ENCODE measurements around the gene CDK14.

CDK14 gene

DNA sequence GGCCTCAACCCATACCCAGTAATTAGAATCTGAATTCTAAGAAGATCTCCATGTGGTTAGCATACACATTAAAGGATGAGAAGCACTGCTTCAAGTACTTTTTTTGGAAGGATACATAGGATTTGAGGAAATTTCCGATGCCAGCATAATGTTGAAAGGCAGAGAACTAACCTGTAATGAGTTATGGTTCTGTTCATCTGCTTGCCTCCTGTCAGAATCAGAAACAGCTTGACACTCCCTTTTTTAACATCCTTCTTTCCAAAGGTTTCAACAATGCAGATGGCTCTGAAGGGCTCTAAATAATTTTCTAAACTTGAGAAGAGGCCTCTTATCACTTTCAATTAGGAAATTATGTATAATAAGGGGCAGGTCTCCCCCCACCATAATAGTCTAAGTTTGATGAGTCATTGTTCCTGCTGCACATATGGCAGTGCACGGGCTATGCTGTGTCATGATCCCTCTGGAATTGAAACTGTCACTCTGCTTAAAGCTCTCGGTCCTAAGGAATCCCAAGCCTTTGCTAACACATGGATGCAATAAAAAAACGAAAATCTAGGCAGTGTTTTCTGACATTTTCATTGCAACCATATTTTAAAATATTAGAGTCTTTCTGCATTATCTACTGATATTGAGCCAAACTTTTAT lies 376.9 kb downstream of the CDK14 start:
- no peak for DNase-seq

DNA sequence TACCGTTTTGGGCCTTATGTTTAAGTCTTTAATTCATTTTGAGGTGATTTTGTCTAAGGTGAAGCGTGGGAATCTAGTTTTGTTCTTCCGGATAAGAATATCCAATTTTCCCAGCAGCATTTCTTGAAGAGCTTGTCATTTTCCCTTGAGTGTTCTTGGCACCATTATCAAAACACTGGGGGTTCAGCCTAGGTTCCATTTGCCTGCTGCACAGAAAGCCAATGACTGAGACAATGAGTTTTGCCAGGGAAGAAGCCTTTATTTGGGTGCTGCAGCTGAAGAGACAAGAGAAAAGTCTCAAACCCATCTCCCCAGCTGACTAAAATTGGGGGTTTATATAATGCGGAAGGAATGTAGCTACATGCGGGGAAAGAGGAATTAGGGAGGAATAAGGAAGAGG lies 380.9 kb downstream of the CDK14 start:
- DNase-seq, result no peak

- no peak for DNase-seq
Measured at GRCh38 chr7:90980545-90980944, 384.4 kb downstream of the CDK14 start.

DNA sequence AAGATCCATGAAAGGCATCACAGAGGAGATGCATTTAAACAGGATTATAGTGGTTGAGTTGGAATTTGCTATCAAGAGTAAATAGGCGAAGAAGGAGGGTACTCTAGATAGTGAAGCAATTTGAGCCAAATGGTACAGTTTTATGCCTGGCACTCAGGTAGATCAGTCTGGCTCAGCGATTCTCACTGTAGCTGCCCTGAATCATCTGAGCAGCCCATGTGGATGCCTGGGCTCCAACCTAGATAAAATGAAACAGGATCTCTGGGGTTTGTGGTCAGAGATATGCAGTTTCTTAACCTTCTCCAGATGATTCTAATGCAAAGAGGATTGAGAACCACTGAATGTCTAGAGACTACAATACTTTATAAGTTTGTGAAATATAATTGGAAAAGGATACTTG lies 386.1 kb downstream of the CDK14 start:
- no peak for DNase-seq

GRCh38 chr7:90984692-90985091 lies 388.6 kb downstream of the CDK14 start:
- no peak for DNase-seq

DNA sequence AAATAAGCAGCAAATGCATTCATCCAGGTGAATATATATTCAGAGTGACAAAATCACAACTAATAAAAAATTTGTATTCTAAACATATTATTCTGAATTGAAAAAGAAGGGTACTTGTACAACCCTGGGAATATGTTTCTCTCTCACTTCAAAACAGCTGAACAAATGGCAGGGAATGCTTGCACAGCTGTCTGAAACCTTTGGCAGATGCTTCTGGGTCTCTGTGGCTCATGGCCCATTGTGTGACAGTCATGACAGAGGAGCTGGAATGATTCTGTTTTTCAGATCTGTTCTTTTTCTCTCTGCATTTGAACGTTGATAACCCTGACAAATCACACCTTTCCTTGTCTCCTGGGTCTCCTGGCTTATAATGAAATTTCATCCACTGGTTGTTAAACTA lies 392.4 kb downstream of the CDK14 start:
- DNase-seq, result no peak

DNA sequence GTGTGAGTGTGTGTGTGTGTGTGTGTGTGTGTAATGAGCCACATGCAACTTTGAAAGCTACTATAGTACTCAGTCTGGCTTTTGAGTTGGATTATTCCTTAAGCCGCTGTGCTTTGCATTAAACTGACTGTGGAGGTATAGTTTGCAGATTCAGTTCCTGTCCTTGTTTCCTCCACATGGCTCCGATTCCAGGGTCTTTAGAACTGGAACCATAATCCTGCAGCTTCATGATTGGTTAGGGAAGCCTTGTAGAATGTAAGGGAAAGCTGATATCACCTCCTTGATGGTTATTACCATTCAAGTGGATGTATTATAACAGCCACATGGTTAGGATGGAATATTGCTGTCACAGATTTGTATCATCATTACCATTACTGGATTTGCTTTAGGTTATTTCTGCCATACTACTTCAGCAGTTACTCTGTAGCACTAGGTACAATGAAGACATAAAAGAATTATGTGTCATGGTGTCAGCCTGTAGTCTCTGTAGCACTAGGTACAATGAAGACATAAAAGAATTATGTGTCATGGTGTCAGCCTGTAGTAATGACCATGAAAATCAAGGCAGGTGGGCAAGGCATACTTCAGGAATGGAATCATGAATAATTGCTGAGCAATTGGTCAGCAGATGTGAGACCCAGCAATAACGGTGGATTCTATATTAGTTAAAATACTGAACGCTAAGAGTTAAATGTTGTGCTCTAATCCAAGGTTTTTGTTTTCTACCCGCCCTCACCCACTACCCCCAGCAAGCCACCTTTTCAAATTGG lies 393.1 kb downstream of the CDK14 start:
- DNase-seq, result no peak

- DNase-seq, result no peak
Measured at GRCh38 chr7:90994121-90994520, 398.0 kb downstream of the CDK14 start.

GRCh38 chr7:90994601-90995000 lies 398.5 kb downstream of the CDK14 start:
- no peak for DNase-seq

GRCh38 chr7:90995996-90996395 lies 399.9 kb downstream of the CDK14 start:
- DNase-seq, result no peak

DNA sequence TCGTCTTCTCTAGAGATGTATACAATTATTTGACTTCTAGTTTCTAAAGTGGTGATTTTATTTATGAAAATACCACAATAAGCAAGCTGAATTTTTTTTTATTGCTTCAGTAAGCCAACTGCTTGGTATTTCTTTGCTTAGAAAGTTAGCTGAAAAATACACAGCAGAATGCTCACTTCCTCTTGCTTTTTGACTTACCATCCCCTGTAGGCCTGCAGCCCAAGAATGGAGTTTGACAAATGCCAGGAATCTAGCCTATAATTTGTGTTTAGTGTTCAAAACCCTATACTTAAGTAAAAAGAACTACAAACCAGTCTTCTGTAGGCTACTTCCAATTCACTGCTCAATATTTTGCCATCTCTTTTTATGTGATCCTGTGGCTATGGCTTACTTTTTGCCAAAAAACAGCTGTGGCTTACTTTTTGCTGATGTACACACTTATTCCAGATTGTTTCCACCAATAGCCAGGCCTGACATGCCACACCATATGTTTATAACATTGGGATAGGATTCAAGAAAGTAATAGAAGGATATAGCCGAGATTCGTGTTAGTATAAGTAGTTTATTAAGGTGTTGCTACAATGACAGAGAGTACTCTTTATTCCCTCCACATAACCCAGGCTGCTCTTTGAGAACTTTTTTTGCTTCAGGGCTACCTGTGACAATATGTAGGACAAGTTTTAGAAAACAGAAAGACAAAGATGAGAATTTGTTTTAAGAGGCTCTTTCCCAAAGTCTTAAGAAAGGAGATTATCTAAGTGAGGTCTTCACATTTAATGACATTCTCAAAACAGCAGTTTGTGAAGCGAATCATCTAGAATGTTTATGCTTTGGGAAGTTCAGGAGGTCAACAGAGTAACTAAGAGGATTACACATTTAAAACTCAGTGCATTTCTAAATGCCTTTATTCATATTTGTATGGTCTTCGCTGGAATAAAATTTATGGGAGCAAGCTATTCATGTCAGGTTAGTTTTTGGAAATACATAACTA lies 404.2 kb downstream of the CDK14 start:
- DNase-seq, result no peak

- no peak for DNase-seq
Measured at GRCh38 chr7:91005024-91005423, 408.9 kb downstream of the CDK14 start.

DNA sequence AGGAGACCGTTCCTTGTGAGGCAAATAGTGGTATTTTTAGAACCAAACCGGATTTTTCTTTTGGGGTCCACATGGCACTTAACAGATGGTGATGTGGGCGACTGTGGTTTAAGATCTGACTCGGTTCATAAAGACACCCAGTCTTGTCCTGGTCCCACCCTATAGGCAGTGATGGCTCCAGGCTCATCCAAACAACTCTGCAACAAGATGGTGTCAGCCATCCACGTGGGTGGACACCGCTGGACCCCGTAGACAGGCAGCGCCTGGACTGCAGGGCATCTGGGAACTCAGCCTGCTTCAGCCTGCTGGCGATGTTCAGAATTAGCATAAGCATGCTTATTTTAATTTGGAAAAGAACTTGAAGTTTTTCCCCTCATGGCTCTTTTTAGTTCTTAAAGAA lies 409.7 kb downstream of the CDK14 start:
- no peak for DNase-seq

DNA sequence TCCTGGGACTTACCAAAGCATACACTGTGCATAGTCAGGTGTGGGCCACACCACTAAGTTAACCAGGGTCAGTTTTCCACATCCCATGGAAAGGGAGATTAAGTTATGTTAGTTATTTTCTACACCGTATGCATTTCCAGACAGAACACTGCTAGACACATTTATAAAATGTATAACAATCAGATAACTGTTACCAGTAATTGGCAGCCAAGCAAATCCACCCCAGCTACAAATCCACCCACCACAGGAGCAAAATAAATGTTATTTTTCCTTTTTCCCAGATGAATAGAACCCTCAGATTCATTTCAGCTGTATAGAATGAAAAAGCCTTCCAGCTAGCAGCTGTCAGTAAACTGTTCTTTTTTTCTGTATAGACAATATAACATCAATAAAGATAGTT lies 411.2 kb downstream of the CDK14 start:
- no peak for DNase-seq

DNA sequence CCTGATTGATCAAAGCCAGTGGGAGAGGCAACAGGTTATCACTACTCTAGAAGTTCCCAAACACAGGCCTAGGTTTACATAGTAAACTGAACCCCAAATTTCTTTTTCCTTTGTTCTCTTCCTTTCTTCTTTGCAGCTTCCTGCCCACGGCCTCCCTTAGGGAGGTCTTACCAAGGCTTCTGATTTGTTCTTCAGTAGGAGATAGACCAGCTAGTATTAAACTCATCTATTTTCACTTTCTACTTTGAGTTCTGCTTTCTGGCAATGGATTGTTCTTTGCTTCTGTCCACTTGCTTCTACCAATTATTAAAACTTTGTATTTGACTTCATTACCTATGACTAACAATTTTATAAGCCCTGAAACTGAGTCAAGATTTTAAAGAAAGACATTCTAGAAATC lies 417.0 kb downstream of the CDK14 start:
- no peak for DNase-seq

GRCh38 chr7:91019686-91020385 lies 423.7 kb downstream of the CDK14 start:
- no peak for DNase-seq

GRCh38 chr7:91020636-91021385 lies 424.7 kb downstream of the CDK14 start:
- no peak for DNase-seq

DNA sequence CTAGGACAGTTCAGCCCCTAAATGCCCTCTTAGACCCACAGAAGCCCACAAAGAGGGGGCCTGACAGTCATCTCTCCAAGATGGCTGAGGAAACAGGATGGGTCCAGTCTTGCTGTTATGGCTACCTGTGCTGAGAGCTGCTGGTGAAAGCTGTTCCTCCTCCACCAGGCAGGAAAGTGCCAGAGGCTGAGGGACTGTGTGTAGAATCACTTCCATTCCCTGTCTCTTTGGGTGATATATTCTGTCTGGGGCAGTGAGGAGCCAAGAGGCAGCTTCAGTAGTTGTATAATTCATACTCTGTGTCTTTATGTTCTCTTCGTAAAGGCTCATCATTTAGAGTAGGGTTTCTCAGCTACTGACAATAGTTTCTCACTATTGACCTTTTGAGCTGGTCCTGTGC lies 425.8 kb downstream of the CDK14 start:
- no peak for DNase-seq

GRCh38 chr7:91025906-91026390 lies 429.8 kb downstream of the CDK14 start:
- DNase-seq, result no peak

GRCh38 chr7:91029688-91030087 lies 433.6 kb downstream of the CDK14 start:
- DNase-seq, result no peak

DNA sequence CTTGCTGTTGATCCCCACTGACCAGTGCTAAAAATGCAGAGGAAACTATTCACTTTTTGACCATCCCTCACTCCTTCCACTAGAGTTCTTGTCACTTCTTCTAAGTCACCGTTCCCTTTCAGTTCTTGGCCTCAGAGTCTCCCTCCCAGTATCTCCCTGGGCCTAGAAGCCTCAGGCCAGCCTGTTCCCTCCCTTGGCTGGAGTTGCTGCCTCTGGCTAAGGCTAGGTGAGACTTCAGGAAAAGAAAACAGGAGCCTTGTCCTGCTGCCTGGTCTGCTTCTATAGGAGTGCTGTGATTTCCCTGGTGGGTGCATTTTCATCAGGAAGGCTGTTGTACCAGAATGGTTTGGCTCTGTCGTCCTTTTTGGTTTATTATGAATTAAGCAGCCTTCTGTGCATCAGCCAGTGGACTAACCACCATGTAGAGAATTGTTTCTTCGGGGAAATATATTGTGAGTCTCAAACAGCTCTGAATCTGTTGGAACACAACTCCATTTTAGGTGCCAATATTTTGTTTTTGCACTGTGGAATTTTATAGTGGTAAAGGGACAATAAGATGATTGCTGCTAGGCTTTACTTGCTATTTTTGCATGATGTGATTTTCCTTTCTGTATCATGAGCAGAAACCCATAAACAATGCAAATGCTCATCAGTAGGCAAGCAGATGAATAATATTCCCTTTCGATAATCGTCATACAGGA lies 434.7 kb downstream of the CDK14 start:
- no peak for DNase-seq

Data from CD4-positive, alpha-beta T cell treated with Interleukin-4 for 4 hours (primary cell).